ENCODE results near the gene EMP2. TPM values are rescaled to one million over a fixed set of nuclear protein-coding genes. Genes with fewer than 3 reads are reported as not detected.

The EMP2 gene
- total RNA-seq, 1 experiment from 2014 or later: 198 TPM

DNA sequence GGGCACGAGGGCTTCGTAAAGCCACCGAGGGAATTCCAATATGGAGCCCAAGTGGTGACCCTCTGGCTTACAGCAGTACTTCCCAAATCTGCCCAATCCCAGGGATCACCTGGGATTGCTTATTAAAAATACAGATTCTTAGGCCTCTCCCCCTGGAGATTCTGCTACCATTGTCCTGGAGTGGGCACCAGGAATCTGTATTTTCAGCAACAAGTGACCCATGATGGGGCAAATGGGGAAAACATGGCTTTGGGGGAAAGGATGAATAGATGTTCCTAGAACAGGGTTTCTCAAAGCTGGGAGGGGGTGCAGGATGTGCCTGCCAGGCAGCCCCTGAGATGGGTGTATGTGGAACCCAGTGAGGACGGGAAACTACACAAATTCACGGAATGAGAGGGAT lies 40.6 kb downstream of the EMP2 start:
- no peak overlapping the region for H3K4me3 ChIP-seq (ENCODE audit: low read depth, low read length)
- Mint-ChIP-seq H3K9me3 (ENCODE audit: unreplicated experiment) (no peaks in the 10 kb centered on the region), H3K27me3 (ENCODE audit: insufficient read depth, unreplicated experiment) (no peaks in the 10 kb centered on the region), H3K36me3 (ENCODE audit: insufficient read depth, unreplicated experiment) (peaks cover 91% of the 10 kb centered on the region), H3K27ac (ENCODE audit: unreplicated experiment) (no peak overlapping the region), H3K4me3 (ENCODE audit: unreplicated experiment) (no peak overlapping the region), H3K4me1 (ENCODE audit: low read depth, unreplicated experiment) (peaks cover 8% of the 10 kb centered on the region)
- H3K36me3 ChIP-seq (ENCODE audit: control insufficient read depth, insufficient read depth, low read length): peaks cover 2% of the 10 kb centered on the region; the same call in 1 of the 2 replicates
- POLR2A ChIA-PET: no interaction called here
- H3K4me1 ChIP-seq: no peaks in the 10 kb centered on the region
- BruUV-seq (replicated peaks): no TSS peak
- intact Hi-C loops (cut with micrococcal nuclease; ENCODE audit: unreplicated experiment): no loop called here
- H3K27me3 ChIP-seq (replicated peaks; ENCODE audit: control insufficient read depth, insufficient read depth, low read length): no peaks in the 10 kb centered on the region
- CTCF ChIA-PET: no interaction called here
- TF ChIP-seq, protein P1, sequence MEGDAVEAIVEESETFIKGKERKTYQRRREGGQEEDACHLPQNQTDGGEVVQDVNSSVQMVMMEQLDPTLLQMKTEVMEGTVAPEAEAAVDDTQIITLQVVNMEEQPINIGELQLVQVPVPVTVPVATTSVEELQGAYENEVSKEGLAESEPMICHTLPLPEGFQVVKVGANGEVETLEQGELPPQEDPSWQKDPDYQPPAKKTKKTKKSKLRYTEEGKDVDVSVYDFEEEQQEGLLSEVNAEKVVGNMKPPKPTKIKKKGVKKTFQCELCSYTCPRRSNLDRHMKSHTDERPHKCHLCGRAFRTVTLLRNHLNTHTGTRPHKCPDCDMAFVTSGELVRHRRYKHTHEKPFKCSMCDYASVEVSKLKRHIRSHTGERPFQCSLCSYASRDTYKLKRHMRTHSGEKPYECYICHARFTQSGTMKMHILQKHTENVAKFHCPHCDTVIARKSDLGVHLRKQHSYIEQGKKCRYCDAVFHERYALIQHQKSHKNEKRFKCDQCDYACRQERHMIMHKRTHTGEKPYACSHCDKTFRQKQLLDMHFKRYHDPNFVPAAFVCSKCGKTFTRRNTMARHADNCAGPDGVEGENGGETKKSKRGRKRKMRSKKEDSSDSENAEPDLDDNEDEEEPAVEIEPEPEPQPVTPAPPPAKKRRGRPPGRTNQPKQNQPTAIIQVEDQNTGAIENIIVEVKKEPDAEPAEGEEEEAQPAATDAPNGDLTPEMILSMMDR (IDR thresholded peaks at IDR 0.05; ENCODE audit: insufficient read depth in 1 of 2, low read depth in 1 of 2, low read length in 1 of 2, severe bottlenecking in 1 of 2, unreplicated experiment in 1 of 2): no peak
- DNase-seq: no peak
- H3K9me3 ChIP-seq: no peaks in the 10 kb centered on the region

DNA sequence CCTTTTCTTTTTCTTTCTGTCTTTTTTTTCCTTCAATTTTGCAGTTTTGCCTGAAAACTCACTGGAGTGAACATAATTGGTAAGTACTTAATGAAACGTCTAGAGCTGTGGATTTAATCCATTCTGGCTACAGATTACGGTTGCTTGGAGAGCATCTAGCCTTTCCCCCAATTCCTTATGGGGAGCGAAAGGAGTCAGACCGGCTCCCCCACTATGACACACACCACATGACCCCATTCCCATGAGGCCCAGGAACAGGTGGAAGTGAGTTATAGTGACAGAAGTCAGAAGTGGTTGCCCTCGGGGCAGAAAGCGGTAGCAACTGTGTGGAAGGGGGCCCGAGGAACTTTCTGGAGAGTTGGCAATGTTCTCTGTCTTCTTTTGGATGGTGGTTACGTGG lies 41.2 kb downstream of the EMP2 start:
- Mint-ChIP-seq H3K27me3 (ENCODE audit: insufficient read depth, unreplicated experiment) (no peaks in the 10 kb centered on the region), H3K27ac (ENCODE audit: unreplicated experiment) (no peak overlapping the region), H3K36me3 (ENCODE audit: insufficient read depth, unreplicated experiment) (peaks cover 91% of the 10 kb centered on the region), H3K4me3 (ENCODE audit: unreplicated experiment) (no peak overlapping the region), H3K9me3 (ENCODE audit: unreplicated experiment) (no peaks in the 10 kb centered on the region), H3K4me1 (ENCODE audit: low read depth, unreplicated experiment) (peaks cover 8% of the 10 kb centered on the region)
- intact Hi-C loops (cut with micrococcal nuclease; ENCODE audit: unreplicated experiment): no loop called here
- Histone ChIP-seq H3K9me3 (no peaks in the 10 kb centered on the region), H3K27me3 (replicated peaks; ENCODE audit: control insufficient read depth, insufficient read depth, low read length) (no peaks in the 10 kb centered on the region), H3K4me3 (ENCODE audit: low read depth, low read length) (no peak overlapping the region), H3K36me3 (ENCODE audit: control insufficient read depth, insufficient read depth, low read length) (peaks cover 2% of the 10 kb centered on the region; the same call in 1 of the 2 replicates), H3K4me1 (no peaks in the 10 kb centered on the region)
- no peak for DNase-seq
- ChIA-PET POLR2A (interaction anchor here (0.6 kb wide), 1 partner anchor 17 kb away, joined by 6 read pairs; no protein-coding TSS in a partner anchor), CTCF (no interaction called here)
- no TSS peak for BruUV-seq (replicated peaks)
- TF ChIP-seq, protein P1 (IDR thresholded peaks at IDR 0.05; ENCODE audit: insufficient read depth in 1 of 2, low read depth in 1 of 2, low read length in 1 of 2, severe bottlenecking in 1 of 2, unreplicated experiment in 1 of 2): no peak

DNA sequence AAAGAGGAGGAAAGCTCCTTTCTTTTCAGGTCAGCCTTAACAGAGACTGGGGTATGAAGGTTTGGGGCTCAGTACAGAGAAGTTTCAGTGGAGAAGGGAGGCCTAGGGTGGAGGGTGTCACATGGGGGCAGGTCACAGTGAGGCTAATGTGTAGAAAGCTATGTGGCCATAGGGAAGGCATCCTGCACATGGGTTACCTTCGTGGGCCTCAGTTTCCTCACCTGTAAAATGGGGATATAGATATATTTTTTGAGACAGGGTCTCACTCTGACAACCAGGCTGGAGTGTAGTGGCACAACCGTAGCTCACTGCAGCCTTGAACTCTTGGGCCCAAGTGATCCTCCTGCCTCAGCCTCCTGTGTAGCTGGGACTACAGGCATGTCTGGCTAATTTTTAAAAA lies 41.8 kb downstream of the EMP2 start:
- Histone ChIP-seq H3K9me3 (no peaks in the 10 kb centered on the region), H3K36me3 (ENCODE audit: control insufficient read depth, insufficient read depth, low read length) (peaks cover 2% of the 10 kb centered on the region; the same call in 1 of the 2 replicates), H3K4me1 (no peaks in the 10 kb centered on the region), H3K27me3 (replicated peaks; ENCODE audit: control insufficient read depth, insufficient read depth, low read length) (no peaks in the 10 kb centered on the region), H3K4me3 (ENCODE audit: low read depth, low read length) (no peak overlapping the region)
- ChIA-PET CTCF (no interaction called here), POLR2A (interaction anchor here (0.6 kb wide), 1 partner anchor 16 kb away, joined by 6 read pairs; no protein-coding TSS in a partner anchor)
- no TSS peak for BruUV-seq (replicated peaks)
- intact Hi-C loops (cut with micrococcal nuclease; ENCODE audit: unreplicated experiment): no loop called here
- no peak overlapping the region for H3K27ac Mint-ChIP-seq (ENCODE audit: unreplicated experiment)
- no peaks in the 10 kb centered on the region for H3K27me3 Mint-ChIP-seq (ENCODE audit: insufficient read depth, unreplicated experiment)
- TF ChIP-seq, protein P1 (IDR thresholded peaks at IDR 0.05; ENCODE audit: insufficient read depth in 1 of 2, low read depth in 1 of 2, low read length in 1 of 2, severe bottlenecking in 1 of 2, unreplicated experiment in 1 of 2): no peak
- H3K4me3 Mint-ChIP-seq (ENCODE audit: unreplicated experiment): no peak overlapping the region
- peaks cover 8% of the 10 kb centered on the region for H3K4me1 Mint-ChIP-seq (ENCODE audit: low read depth, unreplicated experiment)
- no peaks in the 10 kb centered on the region for H3K9me3 Mint-ChIP-seq (ENCODE audit: unreplicated experiment)
- peaks cover 91% of the 10 kb centered on the region for H3K36me3 Mint-ChIP-seq (ENCODE audit: insufficient read depth, unreplicated experiment)
- no peak for DNase-seq

Data from Caco-2 (cell line).